HCT116 (cell line): ENCODE data around the gene CA4.

ENCODE experiments used
- CEBPB ChIP-seq: IDR thresholded peaks from 2 replicates; pipeline ENCODE4 v1.6.1; 2012; ENCODE audit warnings: low read depth
- CTCF ChIP-seq, 3 experiments: fragments of 200-600 bp in 1 of 3; sonication (generic) in 1 of 3; IDR thresholded peaks in 2 of 3; conservative IDR thresholded peaks in 1 of 3; 2 replicates each; pipeline ENCODE4 v1.5.1; 2012 to 2017; ENCODE audit warnings: low read depth in 2 of 3, low read length in 2 of 3, antibody characterized with exemption in 1 of 3, borderline replicate concordance in 1 of 3, control low read depth in 1 of 3, mild to moderate bottlenecking in 1 of 3, mixed read lengths in 1 of 3, mixed run types in 1 of 3, moderate library complexity in 1 of 3; ENCODE audit not compliant: insufficient read depth in 1 of 3
- ELF1 ChIP-seq: IDR thresholded peaks from 2 replicates; pipeline ENCODE4 v1.6.1; 2012; ENCODE audit warnings: low read depth, borderline replicate concordance
- EZH2 ChIP-seq: fragments of 200-600 bp; sonication (generic); IDR thresholded peaks from 2 replicates; pipeline ENCODE4 v1.6.1; 2017; ENCODE audit warnings: antibody characterized with exemption, mixed run types
- EZH2phosphoT487 ChIP-seq: fragments of 200-600 bp; IDR thresholded peaks from 2 replicates; pipeline ENCODE4 v1.6.1; 2018; ENCODE audit warnings: antibody characterized with exemption, borderline replicate concordance
- FOSL1 ChIP-seq: IDR thresholded peaks from 2 replicates; pipeline ENCODE4 v1.6.1; 2012; ENCODE audit warnings: low read depth
- MAX ChIP-seq: IDR thresholded peaks from 2 replicates; pipeline ENCODE4 v1.6.1; 2012
- POLR2AphosphoS5 ChIP-seq: IDR thresholded peaks from 2 replicates; pipeline ENCODE4 v1.6.1; 2011; ENCODE audit warnings: mild to moderate bottlenecking, low read depth, low read length, moderate library complexity
- RAD21 ChIP-seq: IDR thresholded peaks from 2 replicates; pipeline ENCODE4 v1.6.1; 2012; ENCODE audit warnings: low read depth, mild to moderate bottlenecking
- SRF ChIP-seq: IDR thresholded peaks from 2 replicates; pipeline ENCODE4 v1.6.1; 2012; ENCODE audit warnings: low read depth
- YY1 ChIP-seq: IDR thresholded peaks from 2 replicates; pipeline ENCODE4 v1.6.1; 2011; ENCODE audit warnings: low read length, low read depth, moderate library complexity, mild to moderate bottlenecking; ENCODE audit not compliant: insufficient replicate concordance; ENCODE audit errors: extremely low read depth
- TF ChIP-seq, protein P1 (sequence below): IDR thresholded peaks from 2 replicates; pipeline ENCODE4 v1.6.1; 2012; ENCODE audit warnings: low read depth

- TF ChIP-seq, protein P1, sequence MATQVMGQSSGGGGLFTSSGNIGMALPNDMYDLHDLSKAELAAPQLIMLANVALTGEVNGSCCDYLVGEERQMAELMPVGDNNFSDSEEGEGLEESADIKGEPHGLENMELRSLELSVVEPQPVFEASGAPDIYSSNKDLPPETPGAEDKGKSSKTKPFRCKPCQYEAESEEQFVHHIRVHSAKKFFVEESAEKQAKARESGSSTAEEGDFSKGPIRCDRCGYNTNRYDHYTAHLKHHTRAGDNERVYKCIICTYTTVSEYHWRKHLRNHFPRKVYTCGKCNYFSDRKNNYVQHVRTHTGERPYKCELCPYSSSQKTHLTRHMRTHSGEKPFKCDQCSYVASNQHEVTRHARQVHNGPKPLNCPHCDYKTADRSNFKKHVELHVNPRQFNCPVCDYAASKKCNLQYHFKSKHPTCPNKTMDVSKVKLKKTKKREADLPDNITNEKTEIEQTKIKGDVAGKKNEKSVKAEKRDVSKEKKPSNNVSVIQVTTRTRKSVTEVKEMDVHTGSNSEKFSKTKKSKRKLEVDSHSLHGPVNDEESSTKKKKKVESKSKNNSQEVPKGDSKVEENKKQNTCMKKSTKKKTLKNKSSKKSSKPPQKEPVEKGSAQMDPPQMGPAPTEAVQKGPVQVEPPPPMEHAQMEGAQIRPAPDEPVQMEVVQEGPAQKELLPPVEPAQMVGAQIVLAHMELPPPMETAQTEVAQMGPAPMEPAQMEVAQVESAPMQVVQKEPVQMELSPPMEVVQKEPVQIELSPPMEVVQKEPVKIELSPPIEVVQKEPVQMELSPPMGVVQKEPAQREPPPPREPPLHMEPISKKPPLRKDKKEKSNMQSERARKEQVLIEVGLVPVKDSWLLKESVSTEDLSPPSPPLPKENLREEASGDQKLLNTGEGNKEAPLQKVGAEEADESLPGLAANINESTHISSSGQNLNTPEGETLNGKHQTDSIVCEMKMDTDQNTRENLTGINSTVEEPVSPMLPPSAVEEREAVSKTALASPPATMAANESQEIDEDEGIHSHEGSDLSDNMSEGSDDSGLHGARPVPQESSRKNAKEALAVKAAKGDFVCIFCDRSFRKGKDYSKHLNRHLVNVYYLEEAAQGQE: no peak
- TF ChIP-seq EZH2phosphoT487 (no peak), EZH2 (no peak), CTCF (IDR thresholded peaks at IDR 0.05 in 2 of 3, conservative IDR thresholded peaks at IDR 0.05 in 1 of 3; ENCODE audit: borderline replicate concordance in 1 of 3, insufficient read depth in 1 of 3, low read depth in 2 of 3, low read length in 2 of 3) (no peak), SRF (no peak), MAX (no peak), POLR2AphosphoS5 (no peak), RAD21 (no peak), YY1 (no peak), ELF1 (no peak), FOSL1 (no peak), CEBPB (no peak)
These were observed 43.3 kb upstream of the CA4 start for GRCh38 chr17:60106340-60107059.
